ENCODE data around the gene JDP2. TPM values are rescaled to one million over a fixed set of nuclear protein-coding genes. Genes with fewer than 3 reads are reported as not detected.

Gene JDP2
- total RNA-seq, 1 donor from 2014 or later: 13.1 TPM

- peaks cover 7% of the 10 kb centered on the region for H3K27me3 Mint-ChIP-seq
- no peak for DNase-seq (ENCODE audit: low spot score, unreplicated experiment)
- H3K27ac Mint-ChIP-seq: no peak overlapping the region
- H3K36me3 Mint-ChIP-seq (ENCODE audit: insufficient read depth): no peaks in the 10 kb centered on the region
- H3K9me3 Mint-ChIP-seq (ENCODE audit: low read depth): peaks cover 3% of the 10 kb centered on the region
- no peak overlapping the region for H3K4me3 Mint-ChIP-seq (ENCODE audit: low read depth)
- no peak for TF ChIP-seq CTCF (IDR thresholded peaks at IDR 0.05; ENCODE audit: unreplicated experiment)
- no peaks in the 10 kb centered on the region for H3K4me1 Mint-ChIP-seq (ENCODE audit: low read depth)
Measured at GRCh38 chr14:75402867-75403413, 24.9 kb upstream of the JDP2 start.

GRCh38 chr14:75404847-75405246 lies 23.0 kb upstream of the JDP2 start:
- no peak for TF ChIP-seq CTCF (IDR thresholded peaks at IDR 0.05; ENCODE audit: unreplicated experiment)
- no peaks in the 10 kb centered on the region for H3K36me3 Mint-ChIP-seq (ENCODE audit: insufficient read depth)
- H3K27me3 Mint-ChIP-seq: peaks cover 4% of the 10 kb centered on the region
- H3K27ac Mint-ChIP-seq: peak overlapping the region; percentile 26
- DNase-seq (ENCODE audit: low spot score, unreplicated experiment): no peak
- H3K4me1 Mint-ChIP-seq (ENCODE audit: low read depth): no peaks in the 10 kb centered on the region
- H3K9me3 Mint-ChIP-seq (ENCODE audit: low read depth): no peaks in the 10 kb centered on the region
- H3K4me3 Mint-ChIP-seq (ENCODE audit: low read depth): no peak overlapping the region

- Mint-ChIP-seq H3K4me1 (ENCODE audit: low read depth) (no peaks in the 10 kb centered on the region), H3K27ac (no peak overlapping the region), H3K27me3 (peaks cover 3% of the 10 kb centered on the region), H3K36me3 (ENCODE audit: insufficient read depth) (no peaks in the 10 kb centered on the region), H3K9me3 (ENCODE audit: low read depth) (no peaks in the 10 kb centered on the region), H3K4me3 (ENCODE audit: low read depth) (no peak overlapping the region)
- TF ChIP-seq CTCF (IDR thresholded peaks at IDR 0.05; ENCODE audit: unreplicated experiment): no peak
- no peak for DNase-seq (ENCODE audit: low spot score, unreplicated experiment)
Measured at GRCh38 chr14:75406102-75406501, 21.7 kb upstream of the JDP2 start.

- Mint-ChIP-seq H3K4me1 (ENCODE audit: low read depth) (no peaks in the 10 kb centered on the region), H3K9me3 (ENCODE audit: low read depth) (no peaks in the 10 kb centered on the region), H3K27me3 (no peaks in the 10 kb centered on the region), H3K36me3 (ENCODE audit: insufficient read depth) (no peaks in the 10 kb centered on the region), H3K27ac (no peak overlapping the region), H3K4me3 (ENCODE audit: low read depth) (no peak overlapping the region)
- TF ChIP-seq CTCF (IDR thresholded peaks at IDR 0.05; ENCODE audit: unreplicated experiment): no peak
- DNase-seq (ENCODE audit: low spot score, unreplicated experiment): no peak
Measured at GRCh38 chr14:75406856-75407255, 21.0 kb upstream of the JDP2 start.

GRCh38 chr14:75409316-75410205 lies 18.3 kb upstream of the JDP2 start:
- no peak overlapping the region for H3K4me3 Mint-ChIP-seq (ENCODE audit: low read depth)

More at GRCh38 chr14:75409316-75410205, 18.3 kb upstream of the JDP2 start:
- Mint-ChIP-seq H3K27me3 (no peaks in the 10 kb centered on the region), H3K27ac (no peak overlapping the region), H3K9me3 (ENCODE audit: low read depth) (no peaks in the 10 kb centered on the region), H3K4me1 (ENCODE audit: low read depth) (no peaks in the 10 kb centered on the region), H3K36me3 (ENCODE audit: insufficient read depth) (no peaks in the 10 kb centered on the region)
- no peak for TF ChIP-seq CTCF (IDR thresholded peaks at IDR 0.05; ENCODE audit: unreplicated experiment)
- no peak for DNase-seq (ENCODE audit: low spot score, unreplicated experiment)

Data from progenitor cell of endocrine pancreas (in vitro differentiated cells).